Mesenchymal stem cell (in vitro differentiated cells and primary cell): ENCODE data around the gene EDC3.
A peak's percentile ranks its signal among the peaks of the same experiment; 100 is the strongest.
"Not testable (repeated sequence)": the region's sequence is repeated elsewhere in the genome, so short reads cannot be mapped to it uniquely, and the experiment has no call there.

ENCODE experiments used
- DNase-seq: peaks from one replicate; pipeline ENCODE4 v3.0.0-alpha.2; 2013
- H2AFZ ChIP-seq: one replicate; pipeline ENCODE4 v1.6.1; 2013; ENCODE audit warnings: low read depth, mild to moderate bottlenecking, control low read depth, inconsistent platforms, low read length, moderate library complexity
- H2AK5ac ChIP-seq: 2 replicates; pipeline ENCODE4 v1.6.1; 2013; ENCODE audit warnings: low read length, moderate library complexity, mild to moderate bottlenecking, inconsistent platforms; ENCODE audit not compliant: severe bottlenecking
- H2BK120ac ChIP-seq: one replicate; pipeline ENCODE4 v1.6.1; 2013; ENCODE audit warnings: low read depth, mild to moderate bottlenecking, inconsistent platforms, low read length, moderate library complexity
- H2BK12ac ChIP-seq, 2 experiments: one replicate each; pipeline ENCODE4 v1.6.1; 2013; ENCODE audit warnings: inconsistent platforms in 2 of 2, low read length in 2 of 2, mild to moderate bottlenecking in 2 of 2, moderate library complexity in 2 of 2, control low read depth in 1 of 2
- H2BK15ac ChIP-seq: one replicate; pipeline ENCODE4 v1.6.1; 2013; ENCODE audit warnings: mild to moderate bottlenecking, low read depth, inconsistent platforms; ENCODE audit not compliant: poor library complexity, severe bottlenecking
- H2BK5ac ChIP-seq: 2 replicates; pipeline ENCODE4 v1.6.1; 2013; ENCODE audit warnings: low read depth, mild to moderate bottlenecking, low read length, control low read depth, inconsistent platforms; ENCODE audit not compliant: poor library complexity, severe bottlenecking
- H3K14ac ChIP-seq, 2 experiments: one replicate each; pipeline ENCODE4 v1.6.1; 2013; ENCODE audit warnings: inconsistent platforms in 2 of 2, low read length in 2 of 2, control low read depth in 1 of 2, mild to moderate bottlenecking in 1 of 2, moderate library complexity in 1 of 2
- H3K18ac ChIP-seq, 2 experiments: one replicate each; pipeline ENCODE4 v1.6.1; 2013; ENCODE audit warnings: inconsistent platforms in 2 of 2, low read length in 2 of 2, control low read depth in 1 of 2, low read depth in 1 of 2, mild to moderate bottlenecking in 1 of 2
- H3K23ac ChIP-seq, 2 experiments: one replicate each; pipeline ENCODE4 v1.6.1; 2013; ENCODE audit warnings: inconsistent platforms in 2 of 2, low read length in 2 of 2, mild to moderate bottlenecking in 2 of 2, moderate library complexity in 2 of 2, control low read depth in 1 of 2
- H3K27ac ChIP-seq: 2 replicates; pipeline ENCODE4 v1.5.1; 2013; ENCODE audit warnings: mild to moderate bottlenecking, moderate library complexity, low read length, control low read depth, inconsistent platforms; ENCODE audit not compliant: poor library complexity, severe bottlenecking
- H3K27me3 ChIP-seq, 2 experiments: 2 replicates each; pipeline versions ENCODE4 v1.6.1 to v1.7.0; 2013; ENCODE audit warnings: low read length in 2 of 2, mild to moderate bottlenecking in 2 of 2, moderate library complexity in 2 of 2, control low read depth in 1 of 2, inconsistent platforms in 1 of 2; ENCODE audit not compliant: control insufficient read depth in 1 of 2, insufficient read depth in 1 of 2
- H3K36me3 ChIP-seq, 2 experiments: 2 replicates each; pipeline versions ENCODE4 v1.6.1 to v1.7.0; 2013; ENCODE audit warnings: low read length in 2 of 2, control low read depth in 1 of 2, inconsistent platforms in 1 of 2, low read depth in 1 of 2, mild to moderate bottlenecking in 1 of 2; ENCODE audit not compliant: insufficient read depth in 2 of 2, control insufficient read depth in 1 of 2
- H3K4ac ChIP-seq, 2 experiments: one replicate each; pipeline ENCODE4 v1.6.1; 2013; ENCODE audit warnings: inconsistent platforms in 2 of 2, low read length in 2 of 2, mild to moderate bottlenecking in 2 of 2, moderate library complexity in 2 of 2, control low read depth in 1 of 2, low read depth in 1 of 2
- H3K4me1 ChIP-seq: 2 replicates; pipeline ENCODE4 v1.6.1; 2013; ENCODE audit warnings: low read depth, low read length, control low read depth; ENCODE audit not compliant: control insufficient read depth, insufficient read depth
- H3K4me2 ChIP-seq: 2 replicates; pipeline ENCODE4 v1.6.1; 2013; ENCODE audit warnings: low read length, mild to moderate bottlenecking, inconsistent platforms; ENCODE audit not compliant: poor library complexity, severe bottlenecking
- H3K4me3 ChIP-seq, 2 experiments: 2 replicates each; pipeline versions ENCODE4 v1.5.1 to v1.7.0; 2013; ENCODE audit warnings: low read length in 2 of 2, mild to moderate bottlenecking in 2 of 2, control low read depth in 1 of 2, low read depth in 1 of 2; ENCODE audit not compliant: insufficient read depth in 1 of 2
- H3K79me1 ChIP-seq: replicated peaks from 2 replicates; pipeline ENCODE4 v1.6.1; 2013; ENCODE audit warnings: mild to moderate bottlenecking, control low read depth, low read length, inconsistent platforms; ENCODE audit not compliant: poor library complexity, severe bottlenecking
- H3K9ac ChIP-seq: 2 replicates; pipeline ENCODE4 v1.7.0; 2013; ENCODE audit warnings: mild to moderate bottlenecking, low read length, moderate library complexity
- H3K9me3 ChIP-seq: 2 replicates; pipeline ENCODE4 v1.7.0; 2013; ENCODE audit warnings: mild to moderate bottlenecking, low read length; ENCODE audit not compliant: control insufficient read depth
- H4K8ac ChIP-seq: one replicate; pipeline ENCODE4 v1.6.1; 2013; ENCODE audit warnings: inconsistent platforms, mild to moderate bottlenecking, low read length, moderate library complexity
- H4K91ac ChIP-seq: one replicate; pipeline ENCODE4 v1.6.1; 2013; ENCODE audit warnings: mild to moderate bottlenecking, low read length, inconsistent platforms
- WGBS: methylation state at CpG from one replicate; pipeline ENCODE4 v1.1.7; 2013; ENCODE audit warnings: mixed read lengths; 5-methylcytosine and 5-hydroxymethylcytosine counted together

Gene EDC3

GRCh38 chr15:74599156-74599555, 96.7 kb downstream of the EDC3 start:
- 98% methylated on average over 15 of the region's 15 CpGs for WGBS
- H3K4me2 ChIP-seq = no peak overlapping the region
- H2BK5ac ChIP-seq = no peak overlapping the region
- H3K9ac ChIP-seq = peak overlapping the region; percentile 87
- no peak for DNase-seq
- no peak overlapping the region for H4K8ac ChIP-seq
- peak overlapping the region in 1 of 2 experiments; percentile 56 for H3K23ac ChIP-seq
- peak overlapping the region in 1 of 2 experiments; percentile 86 for H3K4me3 ChIP-seq
- peaks cover 5 to 27% of the 10 kb centered on the region in 2 experiments for H3K36me3 ChIP-seq
- no peak overlapping the region for H3K14ac ChIP-seq
- no peak overlapping the region for H2AFZ ChIP-seq
- H4K91ac ChIP-seq = no peak overlapping the region
- H2BK15ac ChIP-seq = no peak overlapping the region
- H3K9me3 ChIP-seq = no peaks in the 10 kb centered on the region
- no peak overlapping the region for H3K27ac ChIP-seq
- no peak overlapping the region for H2BK12ac ChIP-seq
- H3K4ac ChIP-seq = no peak overlapping the region
- H3K4me1 ChIP-seq = peaks cover 6% of the 10 kb centered on the region
- no peaks in the 10 kb centered on the region for H3K79me1 ChIP-seq
- no peak overlapping the region for H2AK5ac ChIP-seq
- no peak overlapping the region for H2BK120ac ChIP-seq
- H3K27me3 ChIP-seq = no peaks in the 10 kb centered on the region
- H3K18ac ChIP-seq = no peak overlapping the region

DNA sequence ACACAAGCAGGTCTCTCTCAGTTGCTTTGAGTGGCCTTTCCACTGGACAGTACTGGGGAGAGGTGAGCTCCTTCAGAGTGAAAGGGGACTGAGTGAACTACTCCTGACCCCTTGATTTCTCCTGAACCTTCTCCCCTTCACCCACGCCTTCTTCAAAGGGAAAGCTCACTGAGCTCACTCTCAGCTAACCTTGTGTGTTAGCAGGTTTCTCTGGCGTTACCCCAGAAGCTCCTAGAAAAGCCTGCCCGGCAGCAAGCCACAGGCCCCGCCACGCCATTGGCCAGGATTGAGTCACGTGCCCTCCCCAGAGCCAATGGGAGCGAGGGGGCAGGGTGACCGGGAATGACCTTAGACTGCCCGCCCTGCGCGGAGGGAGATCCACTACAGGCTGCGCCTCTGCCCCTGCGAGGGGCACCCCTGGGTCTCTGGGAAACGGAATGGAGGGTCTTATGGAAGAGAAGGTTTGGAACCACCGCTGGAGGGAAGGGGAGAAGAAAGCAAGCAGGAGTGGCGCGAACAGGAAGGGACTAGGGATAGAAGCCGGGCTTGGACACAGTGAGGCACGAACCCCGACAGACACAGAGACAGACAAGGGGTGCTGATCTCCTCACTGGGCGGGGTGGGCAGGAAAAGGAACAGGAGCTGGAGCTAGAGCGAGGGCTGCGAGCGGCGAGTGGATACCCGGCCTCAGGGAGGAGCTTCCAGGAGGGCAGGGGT, 97.5 kb downstream of the EDC3 start:
- Histone ChIP-seq H2AFZ (no peak overlapping the region), H3K9me3 (no peaks in the 10 kb centered on the region), H3K27me3 (no peaks in the 10 kb centered on the region), H2BK5ac (no peak overlapping the region), H4K91ac (no peak overlapping the region), H2BK120ac (no peak overlapping the region), H3K9ac (peak overlapping the region; percentile 87), H4K8ac (no peak overlapping the region), H3K14ac (no peak overlapping the region), H3K27ac (no peak overlapping the region), H2BK15ac (no peak overlapping the region), H3K4ac (no peak overlapping the region), H3K4me1 (peaks cover 6% of the 10 kb centered on the region), H3K18ac (no peak overlapping the region), H3K23ac (no peak overlapping the region), H3K4me2 (no peak overlapping the region), H3K79me1 (no peaks in the 10 kb centered on the region), H3K36me3 (peaks cover 7 to 27% of the 10 kb centered on the region in 2 experiments), H2AK5ac (no peak overlapping the region), H2BK12ac (no peak overlapping the region), H3K4me3 (peak overlapping the region in 1 of 2 experiments; percentile 86)
- DNase-seq = no peak
- WGBS = 85% methylated on average over 26 of the region's 26 CpGs

GRCh38 chr15:74597146-74597705, 98.6 kb downstream of the EDC3 start:
- not testable (repeated sequence) for H3K4ac ChIP-seq, H3K27ac ChIP-seq, H2AK5ac ChIP-seq, H2BK15ac ChIP-seq, H2AFZ ChIP-seq, H3K4me3 ChIP-seq, H3K9me3 ChIP-seq, H3K18ac ChIP-seq, H4K8ac ChIP-seq, H3K4me1 ChIP-seq, H3K4me2 ChIP-seq, H4K91ac ChIP-seq, H3K9ac ChIP-seq, H2BK120ac ChIP-seq, H3K27me3 ChIP-seq, H3K14ac ChIP-seq, H2BK12ac ChIP-seq, DNase-seq, H3K23ac ChIP-seq, H3K79me1 ChIP-seq, H2BK5ac ChIP-seq
- peaks cover 18 to 33% of the 10 kb centered on the region in 2 experiments for H3K36me3 ChIP-seq
- WGBS = over 99% methylated on average over 9 of the region's 16 CpGs

- not testable (repeated sequence) for H3K23ac ChIP-seq, DNase-seq, H3K27me3 ChIP-seq, H2BK12ac ChIP-seq, H2BK5ac ChIP-seq, H3K79me1 ChIP-seq, H3K4me2 ChIP-seq, H3K4ac ChIP-seq, H4K91ac ChIP-seq, H4K8ac ChIP-seq, H3K27ac ChIP-seq, H2BK15ac ChIP-seq, H2BK120ac ChIP-seq, H3K14ac ChIP-seq, H3K9ac ChIP-seq, H3K18ac ChIP-seq, H3K4me1 ChIP-seq, H3K9me3 ChIP-seq, H2AK5ac ChIP-seq, H3K4me3 ChIP-seq, H2AFZ ChIP-seq
- peaks cover 23 to 37% of the 10 kb centered on the region in 2 experiments for H3K36me3 ChIP-seq
- no CpG with 5 or more reads among the region's 11 CpGs for WGBS
These were observed 99.1 kb downstream of the EDC3 start for GRCh38 chr15:74596736-74597135.
